HCT116 (cell line): Measurements from ENCODE around the gene LGR6. TPM values are rescaled to one million over a fixed set of nuclear protein-coding genes. Genes with fewer than 3 reads are reported as not detected.

ENCODE experiments used
- ATAC-seq: fragments of 200-7000 bp; cut with Tn5 transposase; 2 replicates; pipeline ENCODE4 v1.9.1; 2020; ENCODE audit warnings: mild to moderate bottlenecking, moderate library complexity
- BruUV-seq: library from RNA; stranded (reverse); fragments of 400-500 nt; replicated peaks from 2 replicates; lab custom pipeline; 2021; lab: Mats Ljungman, UMichigan
- CTCF ChIA-PET: fragments of 300-600 bp; sonication (Branson Sonifier 250); formaldehyde crosslinking; loops from one replicate; lab custom pipeline; 2021; ENCODE audit warnings: antibody characterized with exemption; lab: Charles Lee
- POLR2A ChIA-PET: fragments of 300-600, 350-600 bp; sonication (Branson Sonifier 250); formaldehyde crosslinking; loops from one replicate; lab custom pipeline; 2021; ENCODE audit warnings: antibody characterized with exemption; lab: Charles Lee
- RAD21 ChIA-PET, 2 experiments: fragments of 300-600 bp; sonication (Branson Sonifier 250); formaldehyde crosslinking; loops; one replicate each; lab custom pipeline; 2023; ENCODE audit warnings: low total read pairs in 2 of 2; ENCODE audit not compliant: uncharacterized antibody in 2 of 2, unreplicated experiment in 2 of 2, low non-redundant PET in 1 of 2; lab: Charles Lee
- DNase-seq: peaks from one replicate; pipeline ENCODE4 v3.0.0-alpha.2; 2010; ENCODE audit warnings: low read depth, low spot score
- H2AFZ ChIP-seq: fragments of 200-600 bp; shearing (Covaris generic), sonication (generic); 2 replicates; pipeline ENCODE4 v1.6.1; 2017; ENCODE audit warnings: low read depth, mixed run types, mixed read lengths, antibody characterized with exemption, low read length; ENCODE audit not compliant: poor library complexity, severe bottlenecking
- H3K27ac ChIP-seq: 2 replicates; pipeline ENCODE4 v1.5.1; 2012; ENCODE audit warnings: low read depth, low read length
- H3K27me3 ChIP-seq: fragments of 200-600 bp; sonication (generic); 2 replicates; pipeline ENCODE4 v1.6.1; 2016; ENCODE audit warnings: mixed run types, low read length, mixed read lengths; ENCODE audit not compliant: insufficient read depth
- H3K36me3 ChIP-seq, 2 experiments: fragments of 200-500 bp in 1 of 2; fragments of 200-600 bp in 1 of 2; sonication (Bioruptor generic) in 1 of 2; sonication (generic) in 1 of 2; 2 replicates each; pipeline versions ENCODE4 v1.5.1 to v1.6.1; 2014 to 2016; ENCODE audit warnings: low read length in 2 of 2, inconsistent platforms in 1 of 2, mixed read lengths in 1 of 2, mixed run types in 1 of 2; ENCODE audit not compliant: insufficient read depth in 2 of 2, control insufficient read depth in 1 of 2
- H3K4me1 ChIP-seq, 2 experiments: fragments of 200-600 bp in 1 of 2; sonication (generic) in 1 of 2; 2 replicates each; pipeline versions ENCODE4 v1.5.1 to v1.6.1; 2012 to 2017; ENCODE audit warnings: low read length in 2 of 2, inconsistent platforms in 1 of 2, mild to moderate bottlenecking in 1 of 2, mixed read lengths in 1 of 2, mixed run types in 1 of 2, moderate library complexity in 1 of 2; ENCODE audit not compliant: insufficient read depth in 2 of 2, control insufficient read depth in 1 of 2
- H3K4me2 ChIP-seq: fragments of 200-600 bp; sonication (generic); 2 replicates; pipeline ENCODE4 v1.6.1; 2017; ENCODE audit warnings: mixed run types, low read length, mixed read lengths
- H3K4me3 ChIP-seq, 2 experiments: fragments of 200-600 bp in 1 of 2; sonication (generic) in 1 of 2; replicated peaks in 1 of 2; 2 replicates each; pipeline ENCODE4 v1.5.1; 2011 to 2016; ENCODE audit warnings: low read length in 2 of 2, control low read depth in 1 of 2, low read depth in 1 of 2, mild to moderate bottlenecking in 1 of 2, mixed read lengths in 1 of 2, mixed run types in 1 of 2
- H3K79me2 ChIP-seq: fragments of 200-600 bp; sonication (generic); 2 replicates; pipeline ENCODE4 v1.6.1; 2017; ENCODE audit warnings: mild to moderate bottlenecking, mixed run types, low read length, moderate library complexity, mixed read lengths; ENCODE audit not compliant: insufficient read depth
- H3K9ac ChIP-seq: fragments of 200-600 bp; sonication (generic); 2 replicates; pipeline ENCODE4 v1.6.1; 2016; ENCODE audit warnings: low read length, mixed read lengths
- H3K9me2 ChIP-seq: fragments of 200-600 bp; sonication (generic), shearing (Covaris generic); 2 replicates; pipeline ENCODE4 v1.6.1; 2017; ENCODE audit warnings: mixed run types, mild to moderate bottlenecking, moderate library complexity; ENCODE audit not compliant: insufficient read depth
- H3K9me3 ChIP-seq, 2 experiments: fragments of 200-500 bp in 1 of 2; fragments of 200-600 bp in 1 of 2; sonication (Bioruptor generic) in 1 of 2; sonication (generic) in 1 of 2; 2 replicates each; pipeline ENCODE4 v1.6.1; 2014 to 2017; ENCODE audit warnings: low read length in 2 of 2, mixed read lengths in 2 of 2, inconsistent platforms in 1 of 2, low read depth in 1 of 2, mild to moderate bottlenecking in 1 of 2, mixed run types in 1 of 2, moderate library complexity in 1 of 2; ENCODE audit not compliant: control insufficient read depth in 1 of 2, insufficient read depth in 1 of 2
- H4K20me1 ChIP-seq: fragments of 200-600 bp; sonication (generic), shearing (Covaris generic); 2 replicates; pipeline ENCODE4 v1.6.1; 2017; ENCODE audit warnings: mixed run types, mild to moderate bottlenecking, moderate library complexity; ENCODE audit not compliant: insufficient read depth
- ATF3 ChIP-seq: IDR thresholded peaks from 2 replicates; pipeline ENCODE4 v1.6.1; 2012
- CTCF ChIP-seq, 3 experiments: fragments of 200-600 bp in 1 of 3; sonication (generic) in 1 of 3; IDR thresholded peaks in 2 of 3; conservative IDR thresholded peaks in 1 of 3; 2 replicates each; pipeline ENCODE4 v1.5.1; 2012 to 2017; ENCODE audit warnings: low read depth in 2 of 3, low read length in 2 of 3, antibody characterized with exemption in 1 of 3, borderline replicate concordance in 1 of 3, control low read depth in 1 of 3, mild to moderate bottlenecking in 1 of 3, mixed read lengths in 1 of 3, mixed run types in 1 of 3, moderate library complexity in 1 of 3; ENCODE audit not compliant: insufficient read depth in 1 of 3
- EGR1 ChIP-seq: IDR thresholded peaks from 2 replicates; pipeline ENCODE4 v1.6.1; 2012; ENCODE audit warnings: low read depth
- ELF1 ChIP-seq: IDR thresholded peaks from 2 replicates; pipeline ENCODE4 v1.6.1; 2012; ENCODE audit warnings: low read depth, borderline replicate concordance
- EZH2phosphoT487 ChIP-seq: fragments of 200-600 bp; IDR thresholded peaks from 2 replicates; pipeline ENCODE4 v1.6.1; 2018; ENCODE audit warnings: antibody characterized with exemption, borderline replicate concordance
- FOSL1 ChIP-seq: IDR thresholded peaks from 2 replicates; pipeline ENCODE4 v1.6.1; 2012; ENCODE audit warnings: low read depth
- JUND ChIP-seq: IDR thresholded peaks from 2 replicates; pipeline ENCODE4 v1.6.1; 2012
- MAX ChIP-seq: IDR thresholded peaks from 2 replicates; pipeline ENCODE4 v1.6.1; 2012
- POLR2A ChIP-seq: IDR thresholded peaks from 2 replicates; pipeline ENCODE4 v1.7.0; 2011; ENCODE audit warnings: borderline replicate concordance; ENCODE audit not compliant: insufficient read depth, insufficient read length; ENCODE audit errors: extremely low read depth
- POLR2AphosphoS5 ChIP-seq: IDR thresholded peaks from 2 replicates; pipeline ENCODE4 v1.6.1; 2011; ENCODE audit warnings: mild to moderate bottlenecking, low read depth, low read length, moderate library complexity
- REST ChIP-seq: IDR thresholded peaks from 2 replicates; pipeline ENCODE4 v1.6.1; 2012; ENCODE audit warnings: low read depth
- SP1 ChIP-seq: IDR thresholded peaks from 2 replicates; pipeline ENCODE4 v1.6.1; 2012; ENCODE audit warnings: low read depth
- TCF7L2 ChIP-seq: IDR thresholded peaks from 2 replicates; pipeline ENCODE4 v1.7.0; 2011; ENCODE audit warnings: borderline replicate concordance, inconsistent platforms; ENCODE audit not compliant: insufficient read depth, insufficient read length; ENCODE audit errors: extremely low read depth
- YY1 ChIP-seq: IDR thresholded peaks from 2 replicates; pipeline ENCODE4 v1.6.1; 2011; ENCODE audit warnings: low read length, low read depth, moderate library complexity, mild to moderate bottlenecking; ENCODE audit not compliant: insufficient replicate concordance; ENCODE audit errors: extremely low read depth
- ZBTB33 ChIP-seq: IDR thresholded peaks from 2 replicates; pipeline ENCODE4 v1.6.1; 2011; ENCODE audit warnings: mild to moderate bottlenecking, low read length, moderate library complexity; ENCODE audit not compliant: insufficient replicate concordance; ENCODE audit errors: extremely low read depth
- ZNF274 ChIP-seq: fragments of 200-500 bp; sonication (Bioruptor generic); IDR thresholded peaks from 2 replicates; pipeline ENCODE4 v1.6.1; 2014; ENCODE audit warnings: mild to moderate bottlenecking, low read depth, low read length, inconsistent platforms
- intact Hi-C: fragments of 100-400 bp; cut with micrococcal nuclease; formaldehyde crosslinking; loops from 2 replicates; pipeline ENCODE4 v1.10.0; 2022
- total RNA-seq: library from RNA; stranded (reverse); gene quantifications from one replicate; pipeline ENCODE4 v1.2.1, GENCODE V29; 2021; ENCODE audit not compliant: unreplicated experiment

The LGR6 gene
- total RNA-seq, 1 experiment from 2014 or later, result 0.20 TPM

GRCh38 chr1:202228484-202229122, 35.0 kb downstream of the LGR6 start (continued):
- no peak for TF ChIP-seq MAX
- TF ChIP-seq POLR2A, result no peak
- TF ChIP-seq REST, result no peak
- no peak for TF ChIP-seq SP1

GRCh38 chr1:202229376-202229775, 35.8 kb downstream of the LGR6 start:
- H3K4me2 ChIP-seq, result no peak overlapping the region
- ChIA-PET POLR2A (no interaction called here), CTCF (no interaction called here), RAD21 (no interaction called here)
- H3K4me1 ChIP-seq, result no peaks in the 10 kb centered on the region
- H3K9ac ChIP-seq, result no peak overlapping the region
- no peaks in the 10 kb centered on the region for H3K9me2 ChIP-seq
- no TSS peak for BruUV-seq
- no peaks in the 10 kb centered on the region for H3K79me2 ChIP-seq
- no peaks in the 10 kb centered on the region for H3K9me3 ChIP-seq
- peaks cover 41% of the 10 kb centered on the region; the same call in 1 of the 2 replicates for H3K27me3 ChIP-seq
- intact Hi-C loops, result no loop called here
- H3K36me3 ChIP-seq, result no peaks in the 10 kb centered on the region
- H2AFZ ChIP-seq, result no peak overlapping the region
- no peaks in the 10 kb centered on the region for H4K20me1 ChIP-seq
- DNase-seq (no peak), ATAC-seq (no peak)
- no peak overlapping the region for H3K27ac ChIP-seq
- H3K4me3 ChIP-seq, result no peak overlapping the region
- TF ChIP-seq POLR2AphosphoS5 (no peak), ATF3 (no peak), JUND (no peak), CTCF (IDR thresholded peaks at IDR 0.05 in 2 of 3, conservative IDR thresholded peaks at IDR 0.05 in 1 of 3; ENCODE audit: borderline replicate concordance in 1 of 3, insufficient read depth in 1 of 3, low read depth in 2 of 3, low read length in 2 of 3) (no peak), FOSL1 (no peak), ZNF274 (no peak), YY1 (no peak), EZH2phosphoT487 (no peak), TCF7L2 (no peak), ZBTB33 (no peak), EGR1 (no peak), SP1 (no peak), MAX (no peak), ELF1 (no peak), POLR2A (no peak)
